ENCODE data around the gene LPP.

The LPP gene

GRCh38 chr3:188253123-188253793 is 99.3 kb downstream of the LPP start:
- no peak for DNase-seq (ENCODE audit: low read depth in 2 of 2)

GRCh38 chr3:188253800-188254452 is 100.0 kb downstream of the LPP start:
- no peak for DNase-seq (ENCODE audit: low read depth in 2 of 2)

GRCh38 chr3:188254520-188255070 is 100.6 kb downstream of the LPP start:
- no peak for DNase-seq (ENCODE audit: low read depth in 2 of 2)

- DNase-seq (ENCODE audit: low read depth in 2 of 2), result no peak
Observed at GRCh38 chr3:188255190-188255589, 101.2 kb downstream of the LPP start.

- no peak for DNase-seq (ENCODE audit: low read depth in 2 of 2)
Observed at GRCh38 chr3:188256758-188257157, 102.8 kb downstream of the LPP start.

- no peak for DNase-seq (ENCODE audit: low read depth in 2 of 2)
Observed at GRCh38 chr3:188257384-188258026, 103.5 kb downstream of the LPP start.

- DNase-seq (ENCODE audit: low read depth in 2 of 2), result no peak
Observed at GRCh38 chr3:188259191-188259590, 105.2 kb downstream of the LPP start.

GRCh38 chr3:188259596-188259995 is 105.6 kb downstream of the LPP start:
- no peak for DNase-seq (ENCODE audit: low read depth in 2 of 2)

GRCh38 chr3:188261011-188261410 is 107.1 kb downstream of the LPP start:
- no peak for DNase-seq (ENCODE audit: low read depth in 2 of 2)

GRCh38 chr3:188262488-188262887 is 108.5 kb downstream of the LPP start:
- no peak for DNase-seq (ENCODE audit: low read depth in 2 of 2)

GRCh38 chr3:188262913-188263683 is 109.1 kb downstream of the LPP start:
- DNase-seq (ENCODE audit: low read depth in 2 of 2), result no peak

- no peak for DNase-seq (ENCODE audit: low read depth in 2 of 2)
Observed at GRCh38 chr3:188264226-188265207, 110.6 kb downstream of the LPP start.

GRCh38 chr3:188266562-188267274 is 112.8 kb downstream of the LPP start:
- no peak for DNase-seq (ENCODE audit: low read depth in 2 of 2)

GRCh38 chr3:188267790-188268335 is 113.9 kb downstream of the LPP start:
- no peak for DNase-seq (ENCODE audit: low read depth in 2 of 2)

GRCh38 chr3:188268336-188268735 is 114.4 kb downstream of the LPP start:
- no peak for DNase-seq (ENCODE audit: low read depth in 2 of 2)

- no peak for DNase-seq (ENCODE audit: low read depth in 2 of 2)
Observed at GRCh38 chr3:188269040-188269439, 115.1 kb downstream of the LPP start.

GRCh38 chr3:188270423-188270972 is 116.5 kb downstream of the LPP start:
- no peak for DNase-seq (ENCODE audit: low read depth in 2 of 2)

- no peak for DNase-seq (ENCODE audit: low read depth in 2 of 2)
Observed at GRCh38 chr3:188271226-188271914, 117.4 kb downstream of the LPP start.

Measured in stimulated activated CD4-positive, alpha-beta T cell treated with anti-CD3 and anti-CD28 coated beads, Interleukin-1b, Interleukin-23, amount 100 ng/mL, for 4 hours (primary cell).